Measurements from ENCODE around the gene ACAA1.

DNA sequence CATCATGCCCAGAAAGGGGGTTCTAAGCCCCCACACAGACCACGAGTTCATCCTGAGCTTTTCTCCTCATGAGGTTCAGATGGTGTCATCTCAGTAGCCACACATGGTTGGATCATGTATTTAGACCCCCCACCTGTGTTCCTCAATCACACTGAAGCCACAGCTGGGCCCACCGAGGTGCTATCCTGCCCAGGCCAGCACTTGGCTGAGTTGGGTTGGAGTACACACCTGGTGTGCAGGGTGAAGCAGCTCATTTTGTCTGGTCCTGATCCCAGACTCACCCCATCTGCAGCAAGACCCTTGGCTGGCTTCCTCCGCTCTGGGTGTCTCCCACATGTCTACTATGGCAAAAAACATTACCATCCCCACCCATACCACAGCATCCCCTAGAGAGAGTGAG lies 41.9 kb downstream of the ACAA1 start:
- TF ChIP-seq YY1 (IDR thresholded peaks at IDR 0.05; ENCODE audit: insufficient read depth, insufficient read length): no peak
- TF ChIP-seq ZNF274 (IDR thresholded peaks at IDR 0.05; ENCODE audit: low read depth, low read length): no peak
- no peak for TF ChIP-seq SUZ12 (IDR thresholded peaks at IDR 0.05; ENCODE audit: extremely low read depth, insufficient read depth, insufficient read length)
